Measurements from ENCODE around the gene BDH1.

DNA sequence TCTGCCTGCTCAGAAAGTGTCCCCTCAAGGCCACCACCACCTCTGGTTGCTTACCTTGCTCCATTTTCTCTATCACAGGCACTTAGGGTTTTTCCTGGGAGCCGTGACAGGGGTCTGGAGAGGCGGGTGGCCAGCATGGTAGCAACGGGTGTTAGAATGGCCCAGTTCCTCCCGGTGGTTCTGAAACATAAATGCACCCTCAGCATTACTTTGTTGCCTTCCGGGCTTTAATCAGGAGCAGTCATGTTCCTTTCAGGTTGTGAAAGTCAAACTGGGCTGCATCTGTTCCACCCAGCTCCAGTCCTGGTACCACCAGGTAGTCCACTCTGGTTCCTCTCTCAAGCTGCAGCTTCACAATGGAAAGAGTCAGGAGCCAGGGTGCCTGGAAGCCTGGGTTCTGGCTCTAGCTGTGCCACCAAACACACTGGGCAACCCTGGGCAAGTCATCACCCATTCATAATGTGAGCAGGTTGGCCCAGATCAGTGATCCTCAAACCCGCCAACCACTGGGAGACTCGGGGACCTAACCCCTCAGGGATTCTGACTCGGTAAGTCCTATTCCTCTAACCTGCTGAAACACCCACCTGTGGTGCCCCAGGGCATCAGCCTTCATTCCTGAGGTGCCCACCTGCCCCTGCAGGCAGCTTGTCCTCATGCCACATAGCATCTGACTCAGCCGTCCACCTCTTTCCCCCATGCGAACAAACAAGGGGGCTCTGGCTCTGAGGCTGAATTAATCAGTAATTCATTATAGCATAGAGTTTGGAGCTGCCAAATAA, 9.3 kb downstream of the BDH1 start:
- TF ChIP-seq, protein P1, sequence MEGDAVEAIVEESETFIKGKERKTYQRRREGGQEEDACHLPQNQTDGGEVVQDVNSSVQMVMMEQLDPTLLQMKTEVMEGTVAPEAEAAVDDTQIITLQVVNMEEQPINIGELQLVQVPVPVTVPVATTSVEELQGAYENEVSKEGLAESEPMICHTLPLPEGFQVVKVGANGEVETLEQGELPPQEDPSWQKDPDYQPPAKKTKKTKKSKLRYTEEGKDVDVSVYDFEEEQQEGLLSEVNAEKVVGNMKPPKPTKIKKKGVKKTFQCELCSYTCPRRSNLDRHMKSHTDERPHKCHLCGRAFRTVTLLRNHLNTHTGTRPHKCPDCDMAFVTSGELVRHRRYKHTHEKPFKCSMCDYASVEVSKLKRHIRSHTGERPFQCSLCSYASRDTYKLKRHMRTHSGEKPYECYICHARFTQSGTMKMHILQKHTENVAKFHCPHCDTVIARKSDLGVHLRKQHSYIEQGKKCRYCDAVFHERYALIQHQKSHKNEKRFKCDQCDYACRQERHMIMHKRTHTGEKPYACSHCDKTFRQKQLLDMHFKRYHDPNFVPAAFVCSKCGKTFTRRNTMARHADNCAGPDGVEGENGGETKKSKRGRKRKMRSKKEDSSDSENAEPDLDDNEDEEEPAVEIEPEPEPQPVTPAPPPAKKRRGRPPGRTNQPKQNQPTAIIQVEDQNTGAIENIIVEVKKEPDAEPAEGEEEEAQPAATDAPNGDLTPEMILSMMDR (IDR thresholded peaks at IDR 0.05; ENCODE audit: low read length), result no peak
- no peak for TF ChIP-seq EZH2 (optimal IDR thresholded peaks at IDR 0.05; ENCODE audit: low read depth, low read length)
- TF ChIP-seq EZH2phosphoT487 (IDR thresholded peaks at IDR 0.05; ENCODE audit: low read length), result no peak

Measured in MM.1S (cell line).